ENCODE results near the gene MVB12B. TPM values are rescaled to one million over a fixed set of nuclear protein-coding genes. Genes with fewer than 3 reads are reported as not detected.

MVB12B gene
- total and polyA plus RNA-seq, 8 donors, result 2.3 to 21.9 (median 6.4) TPM

- 75 to 80% (median 78%) methylated on average over 9 of the region's 9 CpGs for WGBS, 5 donors
- intact Hi-C loops (cut with DNase I; ENCODE audit: low total_unique reads), result no loop called here
Measured at GRCh38 chr9:126290871-126291270, 35.8 kb upstream of the MVB12B start.

GRCh38 chr9:126291925-126292324, 34.7 kb upstream of the MVB12B start:
- H3K9me3 ChIP-seq, result no peaks in the 10 kb centered on the region
- no peaks in the 10 kb centered on the region for H3K4me1 ChIP-seq
- 88 to 94% (median 88%) methylated on average over 2 to 4 of the region's 4 CpGs for WGBS, 5 donors
- TF ChIP-seq POLR2A (IDR thresholded peaks at IDR 0.05), result no peak
- no peak for TF ChIP-seq EP300 (IDR thresholded peaks at IDR 0.05)
- TF ChIP-seq POLR2AphosphoS5 (IDR thresholded peaks at IDR 0.05), result no peak
- no peak for TF ChIP-seq CTCF (IDR thresholded peaks at IDR 0.05)
- H3K36me3 ChIP-seq, result no peaks in the 10 kb centered on the region
- DNase-seq, result no peak
- intact Hi-C loops (cut with DNase I; ENCODE audit: low total_unique reads), result no loop called here
- no peak overlapping the region for H3K4me3 ChIP-seq
- H3K27ac ChIP-seq, result no peak overlapping the region
- H3K27me3 ChIP-seq, result peaks cover 0 to 19% (median 6%) of the 10 kb centered on the region in 3 donors

More at GRCh38 chr9:126290871-126291270, 35.8 kb upstream of the MVB12B start:
- H3K27me3 ChIP-seq, result peaks cover 0 to 17% (median 6%) of the 10 kb centered on the region in 3 donors
- no peaks in the 10 kb centered on the region for H3K36me3 ChIP-seq
- no peak overlapping the region for H3K4me3 ChIP-seq
- H3K4me1 ChIP-seq, result no peaks in the 10 kb centered on the region
- no peak overlapping the region for H3K27ac ChIP-seq
- DNase-seq, result no peak
- TF ChIP-seq CTCF (IDR thresholded peaks at IDR 0.05) (no peak), EP300 (IDR thresholded peaks at IDR 0.05) (no peak), POLR2AphosphoS5 (IDR thresholded peaks at IDR 0.05) (no peak), POLR2A (IDR thresholded peaks at IDR 0.05) (no peak)
- H3K9me3 ChIP-seq, result no peaks in the 10 kb centered on the region

GRCh38 chr9:126292736-126293521, 33.7 kb upstream of the MVB12B start:
- Histone ChIP-seq H3K27ac (no peak overlapping the region), H3K4me1 (no peaks in the 10 kb centered on the region), H3K36me3 (no peaks in the 10 kb centered on the region), H3K27me3 (peaks cover 0 to 19% (median 6%) of the 10 kb centered on the region in 3 donors), H3K9me3 (no peaks in the 10 kb centered on the region), H3K4me3 (no peak overlapping the region)
- DNase-seq, result no peak
- TF ChIP-seq EP300 (IDR thresholded peaks at IDR 0.05), result no peak
- no peak for TF ChIP-seq POLR2AphosphoS5 (IDR thresholded peaks at IDR 0.05)
- no peak for TF ChIP-seq POLR2A (IDR thresholded peaks at IDR 0.05)
- TF ChIP-seq CTCF (IDR thresholded peaks at IDR 0.05), result no peak
- intact Hi-C loops (cut with DNase I; ENCODE audit: low total_unique reads), result no loop called here
- WGBS, 5 donors, result 75 to 88% (median 79%) methylated on average over 6 to 16 of the region's 16 CpGs

GRCh38 chr9:126293522-126293889, 33.1 kb upstream of the MVB12B start:
- Histone ChIP-seq H3K4me3 (no peak overlapping the region), H3K36me3 (no peaks in the 10 kb centered on the region), H3K9me3 (no peaks in the 10 kb centered on the region), H3K4me1 (no peaks in the 10 kb centered on the region), H3K27me3 (peaks cover 0 to 19% (median 6%) of the 10 kb centered on the region in 3 donors), H3K27ac (no peak overlapping the region)
- intact Hi-C loops (cut with DNase I; ENCODE audit: low total_unique reads), result no loop called here
- no peak for TF ChIP-seq EP300 (IDR thresholded peaks at IDR 0.05)
- no peak for TF ChIP-seq CTCF (IDR thresholded peaks at IDR 0.05)
- no peak for TF ChIP-seq POLR2A (IDR thresholded peaks at IDR 0.05)
- no peak for TF ChIP-seq POLR2AphosphoS5 (IDR thresholded peaks at IDR 0.05)
- 70 to 80% (median 74%) methylated on average over 5 to 9 of the region's 9 CpGs for WGBS, 5 donors
- no peak for DNase-seq
